ENCODE data around the gene MSL1. TPM values are rescaled to one million over a fixed set of nuclear protein-coding genes. Genes with fewer than 3 reads are reported as not detected.
A peak's percentile ranks its signal among the peaks of the same experiment; 100 is the strongest.

The MSL1 gene
- total and polyA plus RNA-seq, 2 of the 13 experiments (the other 11 are each of a cell fraction or from before 2014, with no cell fraction given) = 63.8 to 88.5 TPM

GRCh38 chr17:40100669-40101366, 21.0 kb upstream of the MSL1 start (continued):
- TF ChIP-seq ZNF770 (CRISPR knock-in tag; IDR thresholded peaks at IDR 0.05) (peak; percentile 66), ZNF775 (CRISPR knock-in tag; IDR thresholded peaks at IDR 0.05; ENCODE audit: borderline replicate concordance) (peak; percentile 87; the same call in 1 of the 2 replicates), ZBTB21 (CRISPR knock-in tag; IDR thresholded peaks at IDR 0.05) (0 out of 2 replicates have a peak, but pooled peaks have one; percentile 42), HMGA1 (CRISPR knock-in tag; conservative IDR thresholded peaks at IDR 0.05) (no peak), ESRRA (CRISPR knock-in tag; IDR thresholded peaks at IDR 0.05; ENCODE audit: low read depth) (peak; percentile 90), MXD4 (CRISPR knock-in tag; IDR thresholded peaks at IDR 0.05) (peak; percentile 99), MATR3 (CRISPR knock-in tag; IDR thresholded peaks at IDR 0.05) (no peak), ZNF263 (CRISPR knock-in tag; IDR thresholded peaks at IDR 0.05) (peak; percentile 86), ZNF761 (CRISPR knock-in tag; conservative IDR thresholded peaks at IDR 0.05) (peak; percentile 99), ZNF772 (CRISPR knock-in tag; IDR thresholded peaks at IDR 0.05) (peak; percentile 100), NFATC3 (CRISPR knock-in tag; IDR thresholded peaks at IDR 0.05) (peak; percentile 99; the same call in 1 of the 2 replicates), ZSCAN12 (CRISPR knock-in tag; IDR thresholded peaks at IDR 0.05) (peak; percentile 98), REST (IDR thresholded peaks at IDR 0.05; ENCODE audit: borderline replicate concordance in 1 of 2, low read depth in 1 of 2, low read length in 2 of 2) (peak in 1 of 2 experiments; percentile 13; a peak in 2 of 4 replicates), POLR2AphosphoS5 (IDR thresholded peaks at IDR 0.05; ENCODE audit: low read depth, low read length) (peak; percentile 34; the same call in 1 of the 2 replicates), NFE2L1 (CRISPR knock-in tag; IDR thresholded peaks at IDR 0.05; ENCODE audit: borderline replicate concordance) (no peak), PHF21A (CRISPR knock-in tag; IDR thresholded peaks at IDR 0.05) (peak; percentile 99)
- TF ChIP-seq, protein P1, sequence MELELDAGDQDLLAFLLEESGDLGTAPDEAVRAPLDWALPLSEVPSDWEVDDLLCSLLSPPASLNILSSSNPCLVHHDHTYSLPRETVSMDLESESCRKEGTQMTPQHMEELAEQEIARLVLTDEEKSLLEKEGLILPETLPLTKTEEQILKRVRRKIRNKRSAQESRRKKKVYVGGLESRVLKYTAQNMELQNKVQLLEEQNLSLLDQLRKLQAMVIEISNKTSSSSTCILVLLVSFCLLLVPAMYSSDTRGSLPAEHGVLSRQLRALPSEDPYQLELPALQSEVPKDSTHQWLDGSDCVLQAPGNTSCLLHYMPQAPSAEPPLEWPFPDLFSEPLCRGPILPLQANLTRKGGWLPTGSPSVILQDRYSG (CRISPR knock-in tag; IDR thresholded peaks at IDR 0.05) = peak; percentile 99
- TF ChIP-seq, protein P2, sequence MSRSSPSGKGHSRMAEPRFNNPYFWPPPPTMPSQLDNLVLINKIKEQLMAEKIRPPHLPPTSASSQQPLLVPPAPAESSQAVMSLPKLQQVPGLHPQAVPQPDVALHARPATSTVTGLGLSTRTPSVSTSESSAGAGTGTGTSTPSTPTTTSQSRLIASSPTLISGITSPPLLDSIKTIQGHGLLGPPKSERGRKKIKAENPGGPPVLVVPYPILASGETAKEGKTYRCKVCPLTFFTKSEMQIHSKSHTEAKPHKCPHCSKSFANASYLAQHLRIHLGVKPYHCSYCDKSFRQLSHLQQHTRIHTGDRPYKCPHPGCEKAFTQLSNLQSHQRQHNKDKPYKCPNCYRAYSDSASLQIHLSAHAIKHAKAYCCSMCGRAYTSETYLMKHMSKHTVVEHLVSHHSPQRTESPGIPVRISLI (CRISPR knock-in tag; IDR thresholded peaks at IDR 0.05; ENCODE audit: borderline replicate concordance) = peak; percentile 77
- TF ChIP-seq, protein P3, sequence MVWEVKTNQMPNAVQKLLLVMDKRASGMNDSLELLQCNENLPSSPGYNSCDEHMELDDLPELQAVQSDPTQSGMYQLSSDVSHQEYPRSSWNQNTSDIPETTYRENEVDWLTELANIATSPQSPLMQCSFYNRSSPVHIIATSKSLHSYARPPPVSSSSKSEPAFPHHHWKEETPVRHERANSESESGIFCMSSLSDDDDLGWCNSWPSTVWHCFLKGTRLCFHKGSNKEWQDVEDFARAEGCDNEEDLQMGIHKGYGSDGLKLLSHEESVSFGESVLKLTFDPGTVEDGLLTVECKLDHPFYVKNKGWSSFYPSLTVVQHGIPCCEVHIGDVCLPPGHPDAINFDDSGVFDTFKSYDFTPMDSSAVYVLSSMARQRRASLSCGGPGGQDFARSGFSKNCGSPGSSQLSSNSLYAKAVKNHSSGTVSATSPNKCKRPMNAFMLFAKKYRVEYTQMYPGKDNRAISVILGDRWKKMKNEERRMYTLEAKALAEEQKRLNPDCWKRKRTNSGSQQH (CRISPR knock-in tag; IDR thresholded peaks at IDR 0.05; ENCODE audit: low read depth) = no peak; the same call in 1 of the 2 replicates
